ENCODE results near the gene VAV1. TPM values are rescaled to one million over a fixed set of nuclear protein-coding genes. Genes with fewer than 3 reads are reported as not detected.

Gene VAV1
- total and polyA plus RNA-seq, 9 of the 15 experiments (the other 6 are each of a cell fraction or from before 2014, with no cell fraction given), result 0.46 to 20.1 (median 11.1) TPM

GRCh38 chr19:6802336-6803035 is 30.0 kb downstream of the VAV1 start (continued):
- TF ChIP-seq MGA (IDR thresholded peaks at IDR 0.05) (no peak), SIX5 (IDR thresholded peaks at IDR 0.05; ENCODE audit: borderline replicate concordance in 1 of 2, insufficient read depth in 1 of 2, low read depth in 1 of 2, low read length in 2 of 2) (no peak), ZZZ3 (IDR thresholded peaks at IDR 0.05) (no peak), BDP1 (IDR thresholded peaks at IDR 0.05; ENCODE audit: insufficient read depth, insufficient read length) (no peak), U2AF1 (optimal IDR thresholded peaks at IDR 0.05; ENCODE audit: low read depth, low read length) (no peak), TAF15 (IDR thresholded peaks at IDR 0.05; ENCODE audit: low read depth, low read length) (no peak), HMG20A (CRISPR knock-in tag; conservative IDR thresholded peaks at IDR 0.05) (no peak), CCAR2 (IDR thresholded peaks at IDR 0.05; ENCODE audit: low read depth, low read length) (no peak), ZNF589 (CRISPR knock-in tag; IDR thresholded peaks at IDR 0.05; ENCODE audit: low read depth) (peak; percentile 82), ZNF766 (CRISPR knock-in tag; conservative IDR thresholded peaks at IDR 0.05) (0 out of 2 replicates have a peak, but pooled peaks have one; percentile 29), KHSRP (IDR thresholded peaks at IDR 0.05) (no peak), ZC3H4 (CRISPR knock-in tag; IDR thresholded peaks at IDR 0.05; ENCODE audit: borderline replicate concordance) (no peak), NONO (IDR thresholded peaks at IDR 0.05; ENCODE audit: low read depth in 2 of 2, low read length in 1 of 2) (no peak), USF2 (CRISPR knock-in tag; IDR thresholded peaks at IDR 0.05) (peak; percentile 68)

Data from K562 (cell line).